Measurements from ENCODE around the gene CROCC2.

Gene CROCC2

DNA sequence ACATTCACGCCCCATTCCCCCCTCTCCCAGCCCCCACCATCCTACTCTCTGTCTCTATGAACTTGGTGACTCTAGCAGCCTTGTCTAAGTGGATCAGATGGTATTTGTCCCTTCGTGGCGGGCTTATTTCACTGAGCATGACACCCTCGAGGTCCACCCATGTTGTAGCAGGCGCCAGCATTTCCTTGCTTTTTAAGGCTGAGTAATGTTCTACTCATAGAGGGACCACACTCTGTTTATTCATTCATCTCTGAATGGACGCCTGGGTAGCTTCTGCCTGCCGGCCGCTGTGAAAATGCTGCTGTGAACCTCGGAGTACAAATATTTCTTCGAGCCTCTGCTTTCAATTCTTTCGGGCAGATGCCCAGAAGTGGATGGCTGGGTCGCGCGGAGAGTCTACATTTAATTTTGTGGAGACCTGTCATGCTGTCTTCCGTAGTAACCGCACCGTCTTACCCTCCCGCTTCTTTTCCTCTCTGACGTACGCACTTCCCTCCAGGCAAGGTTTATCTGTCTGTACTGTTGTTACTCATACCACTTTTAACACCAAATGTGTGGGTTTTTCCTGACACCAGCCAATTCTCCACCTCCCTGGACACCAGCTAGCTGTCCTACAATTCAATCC lies 5.6 kb downstream of the CROCC2 start:
- no peak for DNase-seq

DNA sequence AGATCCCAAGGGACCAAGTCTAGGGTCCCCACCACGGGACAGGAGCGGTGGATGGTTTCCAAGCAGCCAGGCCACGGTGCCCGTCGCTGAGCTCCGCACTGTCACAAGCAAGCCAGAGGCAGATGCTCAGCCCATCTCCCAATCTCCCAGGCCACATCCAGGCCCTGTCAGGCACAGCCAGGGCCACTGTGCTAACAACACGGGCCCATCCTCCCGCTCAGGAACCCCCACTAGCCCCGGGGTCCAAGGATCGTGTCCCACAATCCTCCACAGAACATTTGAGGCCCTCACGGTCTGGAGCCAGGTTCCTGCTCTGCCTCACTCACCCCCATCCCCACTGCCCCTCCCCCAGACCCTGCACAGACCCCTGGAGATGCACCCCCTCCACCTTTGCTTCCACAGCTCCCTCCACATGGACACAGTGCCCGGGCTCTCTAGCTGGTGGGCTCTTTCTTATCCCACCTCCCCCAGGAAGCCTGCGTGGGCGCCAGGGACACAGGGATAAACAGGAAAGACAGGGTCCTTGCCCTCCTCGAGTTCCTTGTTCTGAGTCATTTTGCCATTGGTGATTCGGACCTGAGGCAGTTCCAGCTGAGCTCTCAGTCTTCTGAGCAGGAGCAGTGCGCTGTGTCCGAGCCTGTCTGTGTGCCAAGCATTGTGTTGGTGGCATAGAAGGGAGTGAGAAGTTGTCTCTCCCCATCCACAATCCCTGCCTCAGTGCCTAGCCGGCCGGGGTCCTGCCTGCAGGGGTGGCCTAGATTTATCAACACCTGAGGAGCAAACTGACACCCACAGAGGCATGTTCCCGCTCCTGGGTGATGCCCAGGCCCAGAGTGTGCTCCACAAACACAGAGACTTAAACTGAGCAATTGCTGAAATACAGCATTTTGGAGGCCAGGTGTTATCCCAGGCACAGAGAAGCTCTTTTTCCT lies 7.0 kb downstream of the CROCC2 start:
- no peak for DNase-seq

DNA sequence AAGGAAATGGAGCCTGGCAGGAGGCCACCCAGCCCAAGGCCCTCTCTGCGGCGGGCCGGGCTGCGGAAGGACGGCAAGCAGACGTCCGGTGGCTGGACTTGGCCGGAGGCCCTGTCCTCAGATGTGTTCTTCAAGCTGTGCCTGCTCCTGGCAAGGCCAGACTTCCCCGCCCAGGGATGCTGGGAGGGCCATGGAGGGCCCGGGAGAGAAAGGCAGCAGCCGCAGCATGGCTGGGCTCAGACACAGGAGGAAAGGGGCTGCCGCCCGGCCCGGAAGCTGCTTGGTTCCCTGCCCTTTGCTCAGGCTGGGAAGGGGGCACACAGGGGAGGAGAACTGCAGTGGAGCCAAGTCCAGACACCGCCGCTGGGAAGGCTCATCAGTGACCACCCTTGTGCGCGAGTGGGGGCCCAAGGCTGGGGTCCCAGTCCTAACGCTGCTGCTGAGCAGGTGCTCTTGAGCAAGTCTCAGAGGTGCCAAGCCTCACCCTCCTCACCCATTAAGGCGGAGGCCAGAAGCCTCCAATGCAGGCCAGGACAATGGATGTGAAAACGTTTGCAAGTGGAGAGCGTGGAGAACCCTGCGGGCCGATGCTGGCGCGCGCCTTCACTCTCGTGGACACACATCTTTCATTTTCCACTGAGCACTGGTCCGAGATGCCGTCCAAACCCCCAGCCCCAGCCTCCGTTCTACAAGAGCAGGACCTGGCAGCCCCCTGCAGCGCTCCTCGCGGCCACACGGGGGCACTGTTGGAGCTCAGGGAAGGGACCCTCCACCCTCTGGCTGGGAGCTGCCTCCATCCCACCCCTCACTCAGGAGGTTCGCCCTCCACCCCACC lies 7.9 kb downstream of the CROCC2 start:
- no peak for DNase-seq

DNA sequence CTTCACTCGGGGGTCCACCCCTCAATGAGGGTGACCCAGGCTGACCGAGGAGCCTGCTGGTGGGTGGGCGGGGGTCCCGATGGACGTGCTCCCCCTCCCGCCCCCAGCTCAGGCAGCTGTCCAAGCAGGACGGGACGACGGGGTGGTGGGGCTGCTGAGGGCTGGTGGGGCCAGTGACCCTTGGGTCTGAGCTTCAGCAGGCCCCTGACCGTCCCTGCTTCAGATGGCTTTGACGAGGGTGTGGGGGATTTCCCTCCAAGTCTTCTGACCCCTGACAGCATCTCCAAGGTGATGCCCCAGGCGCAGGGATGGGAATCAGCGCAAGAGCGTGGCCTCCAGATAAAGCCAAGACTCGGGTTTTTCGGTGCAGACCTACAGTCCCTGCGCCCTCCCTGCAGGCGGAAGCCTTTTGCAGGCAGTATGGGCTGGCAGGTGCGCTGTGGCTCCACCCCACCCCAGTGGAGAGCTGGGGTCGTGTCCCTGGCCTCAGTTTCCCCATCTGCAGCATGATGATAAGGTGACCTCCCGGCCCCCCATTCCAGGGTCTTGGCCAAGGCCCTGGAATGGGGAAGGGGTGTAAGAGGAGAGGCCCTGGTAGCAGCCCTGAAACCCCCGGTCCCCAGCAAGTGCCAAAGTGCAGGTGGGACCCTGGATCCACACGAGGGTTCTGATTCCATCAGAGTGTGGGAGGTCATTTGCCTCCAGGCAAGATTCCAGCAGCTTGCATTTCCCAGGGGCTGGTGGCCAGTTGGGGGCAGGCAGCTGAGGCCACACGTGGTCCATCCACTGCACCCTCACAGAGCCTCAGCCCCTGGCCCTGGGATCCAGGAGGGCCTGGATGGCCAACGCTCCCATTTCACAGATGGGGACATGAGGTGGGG lies 8.7 kb downstream of the CROCC2 start:
- DNase-seq = no peak

DNA sequence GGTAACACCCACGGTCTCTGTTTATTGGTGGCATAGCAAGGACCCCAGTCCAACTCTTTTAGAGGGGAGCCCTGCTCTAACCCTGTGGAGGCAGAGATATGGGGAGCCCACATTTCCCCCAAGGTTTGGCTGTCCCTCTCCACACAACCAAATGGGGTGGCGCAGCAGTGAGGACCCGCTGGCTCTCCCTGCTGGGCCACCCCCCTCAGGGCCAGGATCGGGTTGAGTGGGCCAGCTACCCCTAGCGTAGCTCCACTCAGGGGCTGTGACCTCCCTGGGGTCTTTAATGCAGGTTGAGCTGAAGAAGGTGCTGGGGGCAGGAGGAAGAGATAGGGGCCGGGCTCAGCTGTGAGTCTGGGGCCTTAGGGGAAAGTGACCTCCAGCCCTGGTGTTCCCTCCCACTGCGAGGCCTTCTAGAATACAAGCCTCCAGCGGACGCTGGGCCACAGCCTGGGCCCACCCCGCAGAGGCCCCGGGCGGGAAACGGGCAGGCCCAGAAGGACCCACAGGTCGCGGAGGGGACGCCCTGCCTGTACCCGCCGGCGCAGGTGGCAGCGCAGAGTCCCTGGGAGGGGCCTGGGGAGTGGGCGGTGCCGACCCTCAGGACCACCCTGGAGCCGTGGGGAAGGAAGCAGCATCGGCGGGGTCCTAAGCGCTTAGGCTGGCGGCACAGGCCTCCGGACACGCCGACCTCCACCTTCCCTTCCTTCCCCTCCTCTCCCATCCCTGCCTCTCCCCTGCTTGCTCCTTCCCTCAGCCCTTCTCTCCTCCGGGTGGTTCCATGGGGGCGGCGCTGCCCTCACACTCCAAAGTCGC lies 9.6 kb downstream of the CROCC2 start:
- DNase-seq = no peak

DNA sequence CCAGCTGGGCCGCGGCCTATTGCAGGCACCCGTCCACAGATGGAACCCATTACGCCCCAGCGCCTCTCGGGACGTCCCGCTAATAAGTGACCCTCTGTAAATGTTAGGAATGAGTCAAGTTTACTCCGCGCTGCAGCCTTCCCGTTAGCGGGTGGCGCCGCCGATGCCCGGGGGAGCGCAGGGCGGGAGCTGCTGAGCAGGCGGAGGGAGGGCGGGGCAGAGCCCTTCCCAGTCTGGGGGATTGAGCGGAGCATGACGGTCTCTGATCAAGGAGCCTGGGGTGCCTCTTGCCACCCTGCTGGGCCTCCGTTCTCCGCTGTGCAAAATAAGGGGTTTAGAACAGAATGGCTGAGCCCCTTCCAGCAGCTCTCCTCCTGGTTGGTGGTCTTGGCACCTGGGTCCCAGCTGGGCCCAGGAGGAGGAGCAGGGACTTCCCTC lies 10.5 kb downstream of the CROCC2 start:
- peak; percentile 6 for DNase-seq

DNA sequence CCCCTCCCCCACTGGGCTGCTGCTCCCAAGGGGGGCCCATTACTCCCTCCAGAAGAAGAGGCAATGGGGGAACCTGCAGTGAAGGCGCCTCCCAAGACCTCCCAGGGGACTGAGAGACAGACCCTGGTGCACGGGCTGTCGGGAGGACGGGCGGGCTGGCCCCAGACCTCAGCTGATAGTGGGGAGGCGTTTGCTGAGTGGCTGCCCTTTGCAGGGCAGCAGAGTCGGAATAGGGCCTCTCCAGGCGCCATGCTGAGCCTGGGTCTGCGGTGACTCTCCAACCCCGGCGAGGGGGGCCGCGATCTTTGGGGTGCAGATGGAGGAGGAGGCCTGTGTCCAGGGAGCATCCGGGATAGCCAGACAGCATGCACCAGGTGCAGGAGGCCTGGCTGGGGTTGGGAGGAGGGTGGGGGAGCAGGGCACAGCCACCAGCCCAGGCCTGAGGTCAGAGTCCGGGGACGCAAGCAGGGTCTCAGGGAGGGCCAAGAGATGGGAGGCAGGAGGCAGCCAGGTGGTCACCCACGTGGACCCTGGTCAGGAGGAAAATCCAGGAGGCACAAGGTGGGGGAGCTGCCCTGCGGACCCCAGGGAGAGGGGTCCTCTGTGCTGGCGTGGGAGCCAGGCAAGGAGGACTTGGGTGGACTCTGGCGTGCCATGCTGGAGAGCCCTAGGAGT lies 11.0 kb downstream of the CROCC2 start:
- no peak for DNase-seq

DNA sequence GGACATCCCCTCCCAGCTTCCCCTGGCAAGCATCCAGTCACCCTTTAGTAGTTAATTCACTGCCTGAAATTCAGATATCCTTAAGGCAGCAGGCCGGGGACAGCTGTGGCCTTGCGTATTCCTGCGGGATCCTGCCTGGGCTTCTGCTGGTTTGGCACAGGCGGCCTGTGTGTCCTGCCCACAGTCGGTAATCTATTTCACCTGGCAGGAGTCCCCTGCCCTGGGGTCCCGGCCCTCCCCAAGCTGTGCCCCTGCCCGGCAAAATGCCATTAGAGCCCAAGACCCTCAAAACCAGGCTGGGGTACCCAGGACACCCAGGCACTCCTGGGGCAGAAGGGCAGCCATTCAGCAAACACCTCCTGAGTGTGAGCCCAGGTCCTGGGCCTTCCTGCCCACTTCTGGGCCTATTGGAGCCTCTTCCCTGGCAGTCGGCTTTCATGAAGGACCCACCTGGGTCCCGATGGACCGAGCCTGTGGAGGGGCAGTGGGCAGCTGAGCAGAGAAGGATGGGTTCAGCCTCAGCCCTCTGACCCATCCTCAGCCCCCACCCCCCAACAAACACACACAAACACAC lies 11.6 kb downstream of the CROCC2 start:
- DNase-seq = no peak

DNA sequence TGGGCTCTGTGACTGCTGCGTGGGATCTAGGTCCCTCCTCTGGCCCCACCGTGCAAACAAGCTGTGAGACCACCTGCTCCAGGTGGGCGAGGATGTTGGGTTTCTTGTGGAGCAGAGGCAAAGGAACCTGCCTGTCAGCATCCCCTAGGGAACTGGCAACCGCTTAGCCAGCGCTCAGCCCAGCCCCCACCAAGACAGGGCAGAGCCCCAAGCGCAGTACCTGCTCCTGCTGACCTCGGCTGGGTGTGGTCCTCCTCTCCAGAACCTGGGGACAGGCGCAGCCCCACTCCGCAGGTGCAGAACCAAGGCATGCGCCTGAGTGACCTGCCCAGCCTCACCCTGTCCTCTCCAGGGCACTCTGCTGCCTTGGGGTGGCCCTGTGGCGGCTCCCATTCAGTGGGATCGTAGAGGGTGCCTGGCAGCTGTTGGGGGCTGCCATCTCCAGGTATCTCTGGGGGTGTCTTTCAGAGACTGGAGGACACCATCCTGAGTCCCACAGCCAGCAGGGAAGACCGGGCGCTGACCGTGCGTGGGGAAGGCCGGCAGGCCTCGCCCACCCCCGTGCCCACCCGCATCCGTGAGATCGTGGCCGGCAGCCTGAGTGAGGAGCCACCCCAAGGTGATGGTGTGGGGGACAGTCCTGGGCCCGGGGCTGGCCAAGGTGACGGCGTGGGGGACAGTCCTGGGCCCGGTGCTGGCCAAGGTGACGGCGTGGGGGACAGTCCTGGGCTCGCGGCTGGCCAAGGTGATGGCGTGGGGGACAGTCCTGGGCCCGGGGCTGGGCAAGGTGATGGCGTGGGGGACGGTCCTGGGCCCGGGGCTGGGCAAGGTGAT lies 12.3 kb downstream of the CROCC2 start:
- DNase-seq = no peak

DNA sequence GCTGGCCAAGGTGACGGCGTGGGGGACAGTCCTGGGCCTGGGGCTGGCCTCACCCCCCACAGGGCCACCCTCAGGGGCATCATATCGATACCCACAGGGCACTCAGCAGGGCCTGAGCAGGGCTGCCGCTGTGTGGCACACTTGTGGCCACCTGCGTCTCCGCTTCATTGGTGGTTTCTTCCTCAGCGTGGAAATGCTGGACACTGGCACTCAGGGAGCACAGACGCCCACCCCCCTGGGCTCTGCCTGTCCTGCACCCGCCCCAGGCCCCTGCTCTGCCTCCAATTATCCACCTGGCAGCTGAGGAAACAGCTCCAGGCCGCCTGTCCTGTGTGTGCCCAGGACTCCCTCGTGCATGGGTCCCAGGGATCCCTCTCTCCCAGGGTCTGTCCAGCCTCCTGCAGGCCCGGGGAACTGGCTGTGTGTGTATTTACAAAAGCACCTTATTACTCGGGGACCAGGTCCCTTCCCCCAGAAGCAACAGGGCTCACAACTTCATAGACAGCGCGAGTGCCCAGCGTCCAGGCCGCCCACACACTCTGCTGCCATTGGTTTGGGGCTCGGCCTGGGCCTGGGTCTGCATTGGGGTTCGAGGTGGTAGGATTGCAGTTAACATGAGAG lies 13.1 kb downstream of the CROCC2 start:
- DNase-seq = no peak

DNA sequence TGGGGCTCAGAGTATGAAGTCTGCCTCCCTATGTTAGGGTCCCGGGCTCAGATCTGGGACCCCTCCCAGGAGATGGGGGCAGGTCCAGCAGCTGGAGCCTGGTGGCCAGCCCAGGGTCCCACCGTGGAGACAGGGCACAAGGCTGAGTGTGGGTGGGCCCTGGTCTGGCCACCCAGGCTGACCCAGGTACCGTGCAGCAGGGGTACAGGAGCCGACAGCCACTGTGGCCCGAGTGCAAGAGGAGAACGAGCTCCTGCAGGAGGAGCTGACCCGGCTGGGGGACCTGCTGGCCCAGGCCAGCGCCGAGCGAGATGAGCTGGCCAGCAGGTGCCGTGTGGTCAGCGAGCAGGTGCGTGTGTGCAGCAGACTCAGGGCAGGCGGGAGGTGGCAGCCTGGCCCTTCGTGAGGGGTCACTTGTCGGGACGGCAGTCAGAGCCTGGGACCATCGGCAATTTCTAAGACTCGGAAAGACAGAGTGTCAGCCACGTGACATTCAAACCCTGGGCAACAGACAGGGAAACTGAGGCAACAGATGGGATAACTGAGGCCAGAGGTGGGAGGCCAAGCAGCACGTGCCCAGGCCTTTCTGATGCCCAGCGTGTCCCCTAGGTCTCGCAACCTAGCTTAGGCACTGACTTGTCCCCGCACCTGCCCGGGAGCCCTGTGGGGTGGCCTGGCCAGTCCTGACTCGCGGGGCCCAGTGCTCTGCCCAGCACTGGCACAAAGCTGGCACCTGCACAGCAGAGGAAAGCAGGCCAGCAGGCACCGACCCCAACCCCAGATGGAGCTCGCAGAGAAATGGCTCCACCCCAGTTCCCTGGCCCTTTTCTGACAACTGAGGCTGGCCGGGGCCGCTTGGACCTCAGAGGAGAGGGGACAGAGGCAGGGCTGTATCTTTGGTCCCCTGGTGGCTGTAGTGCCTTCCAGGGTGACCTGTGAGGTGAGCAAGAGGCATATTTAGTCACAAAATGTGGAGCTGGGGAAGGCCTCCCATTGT lies 13.9 kb downstream of the CROCC2 start:
- no peak for DNase-seq

DNA sequence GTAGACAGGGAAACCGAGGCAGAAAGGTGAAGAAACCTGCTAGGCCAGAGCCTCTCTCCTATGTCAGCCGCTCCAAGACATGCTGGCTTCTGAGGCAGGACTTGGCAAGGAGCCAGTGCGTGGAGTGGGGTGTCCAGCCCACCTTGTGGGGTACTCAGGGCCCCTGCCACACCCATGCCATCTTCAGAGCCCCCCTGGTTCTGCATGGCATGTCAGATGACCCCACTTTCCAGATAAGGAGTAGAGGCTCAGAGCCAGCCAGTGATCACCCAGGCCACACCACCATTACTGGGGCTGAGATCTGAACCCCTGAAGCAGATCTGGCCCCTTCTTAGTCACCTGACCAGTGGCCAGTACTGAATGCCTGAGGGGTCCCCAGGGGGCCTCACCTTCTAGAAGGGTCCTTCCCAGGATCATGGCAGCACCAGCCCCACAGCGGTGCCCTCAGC lies 14.7 kb downstream of the CROCC2 start:
- no peak for DNase-seq

DNA sequence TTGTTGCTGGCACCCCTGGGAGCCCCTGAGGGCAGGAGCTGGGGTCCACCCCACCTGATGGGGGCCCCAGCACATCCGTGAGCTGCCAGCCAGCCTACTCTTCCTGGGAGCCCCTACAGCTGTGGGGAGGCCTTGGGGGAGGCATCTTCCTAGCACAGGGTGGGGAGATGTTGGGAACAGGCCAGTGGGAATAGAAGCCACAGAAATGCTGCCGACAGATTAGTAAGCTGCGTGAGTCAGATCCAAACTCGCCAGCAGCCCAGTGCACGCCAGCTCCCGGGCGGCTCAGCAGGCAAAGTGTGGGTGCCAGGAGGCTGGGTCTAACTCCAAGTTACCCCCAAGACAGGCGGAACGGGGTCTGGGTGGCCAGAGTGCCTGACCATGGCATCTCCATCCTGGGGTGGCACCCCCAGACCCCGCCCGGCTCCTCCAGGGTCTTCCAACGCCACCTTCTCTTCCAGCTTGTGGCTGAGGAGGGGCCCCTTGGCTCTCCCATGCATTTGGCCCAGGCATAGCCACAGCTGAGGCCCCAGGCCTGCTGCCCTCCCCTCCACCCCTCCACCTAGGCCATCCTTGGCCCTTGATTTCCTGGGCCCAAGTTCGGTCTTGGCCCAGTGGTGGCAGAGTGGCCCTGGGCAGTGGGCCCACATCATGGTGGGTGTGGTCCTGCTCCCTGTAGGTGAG lies 15.3 kb downstream of the CROCC2 start:
- DNase-seq = no peak

DNA sequence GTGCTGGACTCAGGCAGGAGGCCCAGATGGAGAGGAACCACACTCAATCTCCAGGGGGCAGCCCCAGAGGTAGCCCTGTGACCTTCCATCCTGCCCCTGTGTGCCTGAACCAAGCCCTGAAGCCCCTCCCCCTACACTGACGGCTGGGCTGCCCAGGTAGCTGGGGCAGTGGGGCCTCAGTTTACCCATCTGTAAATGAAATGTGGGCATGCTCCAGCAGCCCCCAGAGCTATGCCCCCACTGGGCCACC lies 15.8 kb downstream of the CROCC2 start:
- no peak for DNase-seq

DNA sequence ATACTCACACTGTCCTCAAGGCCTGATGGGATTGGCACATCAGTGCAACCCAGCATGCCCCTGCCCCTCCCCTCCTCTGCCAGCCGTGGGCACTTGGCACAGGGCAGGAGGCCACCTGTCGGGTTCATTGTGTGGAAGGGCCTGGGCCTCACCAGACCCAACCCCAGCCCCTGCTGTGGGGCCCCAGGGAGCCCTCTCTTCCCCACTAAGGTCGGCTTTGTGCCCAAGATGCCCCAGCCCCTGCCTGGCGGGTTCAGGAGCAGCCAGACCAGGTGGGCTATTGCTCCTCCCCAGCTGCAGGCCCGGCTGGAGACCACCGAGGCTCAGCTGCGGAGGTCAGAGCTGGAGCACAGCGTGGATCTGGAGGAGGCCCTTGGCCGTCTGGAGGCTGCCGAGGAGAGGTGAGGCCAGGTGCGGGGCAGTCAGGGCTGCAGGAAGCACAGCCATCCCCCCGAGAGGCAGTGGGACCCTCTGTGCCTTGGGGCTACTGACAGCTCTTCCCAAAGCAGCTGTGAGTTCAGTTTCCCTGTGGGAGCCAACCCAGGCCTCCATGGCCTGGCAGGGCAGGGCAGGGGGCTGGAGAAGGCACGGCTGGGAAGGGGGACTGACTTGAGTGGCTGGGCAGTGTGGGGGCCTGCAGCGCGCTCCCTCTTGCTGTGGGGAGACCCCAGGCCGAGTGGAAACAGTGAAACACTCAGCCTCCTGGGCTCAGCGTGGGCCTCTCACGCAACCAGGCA lies 16.3 kb downstream of the CROCC2 start:
- DNase-seq = no peak

DNA sequence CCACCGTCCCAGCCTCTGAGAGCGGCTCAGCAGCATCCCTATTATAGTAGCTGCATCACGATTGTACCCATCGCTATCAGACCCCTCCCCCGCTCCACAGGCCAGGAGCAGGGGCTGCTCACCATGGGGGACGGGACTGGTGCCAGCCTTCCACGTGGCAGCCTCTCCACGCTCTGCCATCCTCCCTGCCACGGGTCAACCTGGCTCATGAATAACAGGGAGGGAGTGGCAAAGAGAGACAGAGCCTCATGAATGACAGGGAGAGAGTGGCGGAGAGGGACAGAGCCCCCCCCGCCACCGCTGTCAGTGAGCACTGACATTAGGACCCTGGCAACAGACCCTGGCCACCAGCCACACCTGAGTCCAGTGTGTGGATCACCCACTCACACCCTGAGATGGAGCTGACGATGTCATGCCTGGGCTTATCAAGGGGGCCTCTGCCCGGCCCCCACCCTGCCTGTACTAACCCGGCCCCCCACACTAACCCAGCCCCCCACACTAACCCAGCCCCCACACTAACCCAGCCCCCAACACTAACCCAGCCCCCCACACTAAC lies 16.9 kb downstream of the CROCC2 start:
- DNase-seq = no peak
